ENCODE measurements around the gene TMEM129.

- no peak for TF ChIP-seq CREB1 (CRISPR knock-in tag; IDR thresholded peaks at IDR 0.05)
- no peak for TF ChIP-seq CTCF (IDR thresholded peaks at IDR 0.05)
- TF ChIP-seq ZBTB21 (CRISPR knock-in tag; IDR thresholded peaks at IDR 0.05; ENCODE audit: borderline replicate concordance), result no peak
- TF ChIP-seq ATF1 (CRISPR knock-in tag; IDR thresholded peaks at IDR 0.05), result no peak
- no peak for TF ChIP-seq SMAD4 (CRISPR knock-in tag; IDR thresholded peaks at IDR 0.05)
- no peak for TF ChIP-seq ATF2 (CRISPR knock-in tag; IDR thresholded peaks at IDR 0.05; ENCODE audit: borderline replicate concordance, low read depth)
Observed at GRCh38 chr4:1736812-1737211, 15.7 kb upstream of the TMEM129 start.
